Retina (tissue), 1 donor: Measurements from ENCODE around the gene TSPEAR.

Source experiments
- DNase-seq: peaks from one replicate; pipeline ENCODE4 v3.0.0-alpha.2; 2016

TSPEAR gene

DNA sequence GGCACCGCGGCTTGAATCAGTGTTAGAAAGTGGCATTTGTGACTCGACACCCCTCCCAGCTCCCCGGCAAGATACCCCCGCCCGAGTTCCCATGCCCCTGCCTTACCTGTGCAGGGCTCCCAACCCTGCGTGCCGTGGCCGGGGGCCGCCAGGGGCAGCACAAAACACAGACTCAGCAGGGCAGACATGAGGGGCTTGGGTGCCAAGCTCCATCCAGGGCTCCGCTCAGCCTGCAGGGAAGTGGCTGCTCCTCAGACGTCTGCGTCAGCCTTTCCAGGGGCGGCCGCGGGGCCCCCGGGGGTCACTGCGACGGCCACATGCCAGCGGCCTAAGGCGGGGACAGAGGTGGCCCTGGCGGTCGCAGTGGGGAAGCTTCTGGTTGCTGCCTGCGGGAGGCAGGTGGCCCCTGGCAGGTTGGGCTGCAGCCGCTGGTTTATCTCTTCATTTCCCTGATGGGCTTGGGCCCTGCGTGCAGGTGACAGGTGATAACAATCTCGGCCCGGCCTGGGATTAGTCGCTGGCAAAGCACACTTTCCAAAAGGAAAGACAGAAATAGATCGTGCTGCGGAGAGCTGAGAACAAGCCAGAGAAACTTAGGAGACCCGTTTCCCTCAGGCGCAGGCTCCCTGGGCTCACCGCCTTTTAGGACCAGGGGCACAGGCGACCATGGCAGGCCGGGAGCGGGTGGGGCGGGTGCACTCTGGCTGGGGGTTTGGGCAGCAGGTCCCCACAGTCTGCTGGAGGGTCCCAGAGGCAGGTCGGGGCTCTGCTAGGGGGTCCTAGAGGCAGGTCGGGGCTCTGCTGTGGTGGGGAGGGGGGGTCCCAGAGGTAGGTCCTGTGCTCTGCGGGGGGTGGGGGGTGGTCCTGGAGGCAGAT is at the start of gene TSPEAR:
TSPEAR (minus strand) TSS at position 246 of the 876 bp plus-strand sequence; CDS start at position 188, 58 bp downstream.
- no peak for DNase-seq

DNA sequence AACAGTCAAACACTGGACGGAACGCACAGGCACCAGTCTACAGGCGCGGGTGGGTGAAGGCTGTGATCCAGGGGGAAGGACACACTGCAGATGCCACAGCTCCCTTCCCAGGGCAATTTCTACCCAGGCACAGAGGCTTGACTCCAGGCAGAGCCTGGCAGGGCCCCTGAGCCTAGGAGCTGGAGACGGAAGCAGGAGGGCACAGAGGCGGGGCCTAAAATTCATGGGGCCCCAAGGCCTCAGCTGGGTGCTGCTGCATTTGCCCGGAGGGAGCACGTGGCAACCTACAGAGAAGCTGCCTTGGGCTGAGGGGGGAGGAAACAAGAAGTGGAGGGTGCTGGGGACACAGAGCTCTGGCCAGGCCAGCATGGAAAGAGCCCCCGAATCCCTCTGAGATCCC is 49.0 kb upstream of the TSPEAR start:
- DNase-seq, result no peak

DNA sequence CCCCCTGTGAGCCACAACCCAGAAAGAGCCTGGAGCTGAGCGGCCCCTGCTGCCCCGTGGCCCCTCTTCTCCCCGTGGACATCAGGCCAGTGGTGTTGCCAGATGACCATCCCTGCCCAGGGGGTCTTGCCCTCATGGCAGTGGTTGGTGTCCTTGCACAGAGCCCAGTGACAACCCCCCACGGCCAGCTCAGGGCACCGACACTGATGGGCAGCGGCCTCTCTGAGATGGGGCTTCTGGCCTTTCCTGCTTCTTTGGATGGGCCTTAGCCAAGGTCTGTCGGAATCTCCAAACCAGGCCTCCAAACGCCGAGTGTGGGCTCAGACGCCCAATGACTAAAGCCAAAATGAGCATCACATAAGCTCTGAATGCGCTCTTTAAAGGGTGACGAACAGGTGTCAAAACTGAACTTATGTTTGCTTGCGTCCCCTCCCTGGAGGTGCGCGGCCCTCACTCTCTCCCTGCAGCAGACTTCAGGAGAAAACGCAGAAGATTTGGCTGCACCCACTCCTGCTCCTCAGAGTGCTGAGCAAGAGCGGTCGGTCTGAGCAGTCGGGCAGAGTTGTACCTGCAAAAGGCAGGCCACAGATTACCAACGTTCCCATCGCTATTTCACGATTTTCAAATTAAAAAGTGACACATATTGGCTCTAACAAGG is 48.4 kb upstream of the TSPEAR start:
- no peak for DNase-seq

DNA sequence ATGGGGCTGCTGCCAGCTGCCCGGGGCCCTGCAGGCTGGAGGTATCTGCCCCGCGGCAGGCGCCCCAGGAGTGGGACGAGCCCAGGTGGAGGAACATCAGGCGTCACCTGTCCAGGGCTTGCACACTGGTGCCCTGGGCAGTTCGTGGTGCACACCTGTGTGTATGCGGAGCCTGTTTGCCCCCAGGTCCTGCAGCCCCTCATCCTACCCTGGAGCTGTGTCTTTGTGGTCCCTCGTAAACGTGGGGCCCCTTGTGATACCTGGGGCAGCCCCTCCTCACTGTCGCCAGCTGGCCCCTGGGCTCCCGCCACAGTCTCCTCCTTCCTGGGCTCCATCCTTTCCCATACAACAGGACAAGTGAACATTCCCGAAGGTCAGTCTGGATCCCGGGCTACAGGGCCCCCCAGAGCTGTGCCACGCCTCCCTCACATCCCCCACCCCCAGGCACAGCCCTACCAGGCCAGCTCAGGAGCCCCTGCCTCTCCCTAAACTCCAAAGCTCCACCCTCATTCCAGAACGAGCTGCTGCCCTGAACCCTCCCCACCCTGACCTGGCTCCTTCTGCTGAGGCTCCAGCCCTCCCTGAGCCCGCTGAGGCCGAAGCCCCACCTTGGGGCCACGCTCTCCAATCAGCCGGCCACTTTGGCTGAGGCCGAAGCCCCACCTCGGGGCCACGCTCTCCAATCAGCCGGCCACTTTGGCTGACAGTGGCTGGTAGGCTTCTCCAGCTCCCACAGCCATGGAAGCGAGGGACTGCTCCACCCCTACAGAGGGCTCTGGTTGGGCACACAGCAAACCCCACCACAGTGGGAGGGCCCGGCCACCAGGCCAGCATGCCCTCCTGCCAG is 47.6 kb upstream of the TSPEAR start:
- DNase-seq, result no peak

DNA sequence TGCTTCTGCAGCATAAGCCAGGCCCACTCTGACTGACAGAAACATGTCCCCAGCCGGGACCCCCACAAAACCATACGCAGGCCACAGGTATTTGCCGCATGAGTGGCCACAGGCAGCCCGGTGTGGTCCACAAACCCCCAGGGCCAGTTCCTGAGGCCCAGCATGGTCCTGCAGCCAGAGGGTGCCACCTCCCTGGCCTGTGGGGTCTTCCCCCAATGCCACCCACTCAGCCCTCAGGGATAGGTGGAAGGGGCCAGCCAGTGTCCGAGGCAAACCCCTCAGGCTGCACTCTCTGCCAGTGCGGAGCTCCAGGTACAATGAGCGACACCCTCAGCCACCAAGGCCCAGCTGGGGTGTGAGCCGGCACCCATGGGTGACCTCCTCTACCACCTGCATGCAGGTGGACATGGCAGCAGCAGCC is 46.8 kb upstream of the TSPEAR start:
- DNase-seq, result no peak

DNA sequence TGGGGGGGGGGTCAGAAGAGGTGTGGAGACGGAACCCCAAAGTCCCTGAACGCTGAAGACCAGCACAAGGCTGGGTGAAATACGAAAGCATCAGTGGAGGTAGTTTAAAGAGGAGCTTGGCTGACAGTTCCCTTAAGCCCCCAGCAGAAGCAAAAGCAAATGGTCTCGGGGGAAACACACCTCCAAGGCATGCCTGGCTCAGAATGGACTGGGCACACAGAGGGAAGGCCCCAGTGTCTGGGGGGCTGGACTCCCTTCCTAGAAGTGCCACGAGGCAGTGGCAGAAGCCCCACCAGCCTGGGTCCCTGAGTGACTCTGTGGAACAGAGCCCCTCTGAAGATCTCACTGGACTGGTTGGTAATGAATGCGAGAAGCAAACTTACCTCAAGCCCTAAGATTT is 46.4 kb upstream of the TSPEAR start:
- DNase-seq, result no peak

DNA sequence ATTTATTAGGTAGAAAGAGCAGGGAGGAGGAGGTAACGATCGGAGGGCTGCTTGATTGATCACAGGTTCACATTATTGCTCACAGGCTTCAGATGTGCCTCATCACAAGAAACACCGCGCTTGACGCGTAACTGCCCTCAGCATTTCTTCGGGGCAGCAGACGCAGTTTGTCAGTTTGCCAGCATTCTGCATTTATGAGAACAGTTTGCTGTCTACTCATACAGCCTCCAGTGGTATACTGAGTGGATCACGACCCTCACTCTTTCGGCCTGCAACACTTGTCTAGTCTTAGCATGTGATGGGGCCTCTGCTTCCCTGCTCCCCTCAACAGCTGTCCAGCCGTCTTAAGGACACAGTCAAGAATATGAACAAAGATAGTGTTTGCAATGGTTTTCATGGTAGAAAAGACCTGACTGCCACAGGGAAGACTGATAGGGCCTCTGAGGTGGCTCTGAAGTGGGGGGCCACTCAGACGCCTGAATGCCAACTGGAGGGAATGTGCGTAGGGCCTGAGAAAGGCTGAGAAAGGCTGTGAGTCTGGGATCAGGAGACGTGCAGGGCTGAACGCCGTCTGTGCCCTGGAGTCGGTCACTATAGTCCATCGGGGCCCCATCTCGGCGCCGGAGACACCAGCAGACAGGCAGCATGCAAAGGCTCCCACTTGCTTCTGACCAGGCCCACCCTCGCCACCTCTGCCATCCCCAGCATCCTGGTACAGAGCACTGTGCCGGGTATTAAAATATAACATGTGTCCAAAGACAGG is 45.2 kb upstream of the TSPEAR start:
- DNase-seq, result no peak

DNA sequence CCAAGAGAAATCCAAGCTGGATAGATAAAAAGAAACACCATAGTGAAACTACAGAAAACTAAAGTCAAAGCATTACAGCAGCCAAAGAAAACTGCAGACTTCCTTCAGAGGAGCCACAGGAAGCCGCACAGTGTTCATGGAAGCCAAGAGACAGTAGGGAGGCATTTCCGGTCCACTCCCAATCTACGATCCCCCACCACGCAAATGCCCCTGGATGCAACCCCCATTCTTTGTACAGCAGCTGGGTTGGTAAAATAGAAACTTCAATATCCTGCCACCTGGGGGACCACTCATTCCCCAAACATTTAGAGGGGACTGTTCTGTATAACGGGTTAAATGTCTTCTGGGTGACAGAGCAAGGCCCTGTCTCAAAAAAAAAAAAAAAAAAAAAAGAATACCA is 43.9 kb upstream of the TSPEAR start:
- no peak for DNase-seq

DNA sequence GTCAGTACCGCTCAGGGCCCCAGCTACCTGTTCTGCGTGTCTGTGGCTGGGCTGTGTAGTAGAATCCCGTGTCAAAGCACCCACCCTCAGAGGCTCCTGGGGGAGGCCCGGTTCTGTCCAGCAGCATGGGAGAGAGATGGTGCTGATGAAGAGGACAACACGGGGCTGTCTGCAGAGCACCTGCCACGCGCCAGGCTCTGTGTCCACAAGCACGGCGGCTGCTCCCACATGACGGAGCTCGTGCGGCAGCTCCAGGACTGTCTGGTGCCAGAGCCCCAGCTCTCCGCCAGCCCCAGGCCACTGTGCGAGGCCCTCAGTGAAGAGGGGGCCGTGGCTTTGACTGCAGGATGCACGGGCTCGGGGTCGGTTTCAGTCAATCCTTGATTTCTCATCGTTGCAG is 42.0 kb upstream of the TSPEAR start:
- DNase-seq, result no peak

DNA sequence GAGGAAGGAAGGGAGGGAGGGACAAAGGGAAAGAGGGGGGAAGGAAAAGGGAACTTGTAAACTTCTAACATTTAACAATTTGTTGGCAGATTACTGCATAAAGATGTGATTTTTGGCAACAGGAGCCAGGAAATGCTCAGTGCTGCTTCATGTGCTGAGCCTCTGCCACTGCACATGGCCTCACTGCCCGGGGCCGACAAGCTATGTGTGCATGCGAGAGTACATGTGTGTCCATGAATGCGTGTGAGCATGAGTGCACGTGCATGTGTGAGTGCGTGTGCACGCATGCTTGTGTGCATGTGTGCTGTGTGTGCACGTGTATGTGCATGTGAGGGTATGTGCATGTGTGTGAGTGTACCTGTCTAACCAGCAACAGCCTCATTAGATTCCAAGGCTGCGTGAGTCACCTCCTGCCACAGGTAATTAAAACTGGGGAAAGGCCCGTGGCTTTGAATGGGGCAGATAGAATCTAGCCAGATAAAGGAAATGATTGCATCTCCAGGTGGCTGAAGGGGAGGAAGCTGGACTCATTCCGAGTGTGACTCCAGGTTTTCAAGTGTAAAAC is 41.4 kb upstream of the TSPEAR start:
- DNase-seq, result no peak

DNA sequence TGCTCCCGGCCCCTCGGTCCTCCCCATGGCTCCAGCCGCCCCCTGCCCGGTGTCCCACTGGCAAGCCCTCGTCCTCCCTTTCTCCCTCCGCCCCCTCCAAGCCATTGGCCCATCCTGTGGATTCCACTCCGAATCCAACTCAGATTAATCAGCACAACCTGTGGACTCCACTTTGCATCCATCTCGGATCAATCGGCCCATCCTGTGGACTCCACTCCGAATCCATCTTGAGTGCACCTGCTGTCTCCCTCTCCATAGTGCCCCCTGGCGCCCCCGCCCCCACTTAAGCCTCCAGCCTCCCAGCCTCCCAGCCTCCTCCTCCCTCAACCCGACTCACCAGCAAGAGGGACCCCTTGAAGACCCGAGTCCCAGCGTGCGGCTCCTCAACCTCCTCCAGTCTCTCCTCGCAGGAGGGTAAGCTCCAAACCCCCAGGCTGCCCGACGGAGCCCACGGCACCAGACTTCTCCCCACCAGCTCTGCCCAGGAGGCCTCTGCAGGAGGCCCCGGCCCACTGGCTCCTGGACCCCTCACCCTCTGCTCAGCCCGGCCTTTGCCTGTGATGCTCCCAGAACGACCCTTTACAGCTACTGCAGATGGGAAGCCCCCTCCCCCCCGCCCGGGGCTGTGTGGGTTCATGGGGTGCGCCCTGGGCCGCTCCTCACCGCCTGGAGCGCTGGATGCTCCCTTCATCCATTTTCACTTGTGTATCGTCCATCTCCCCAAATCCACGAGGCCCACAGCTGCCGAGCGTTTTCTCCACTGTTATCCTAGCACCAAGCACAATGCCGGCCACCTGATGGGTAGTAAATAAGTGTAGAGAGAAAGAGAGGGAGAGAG is 40.6 kb upstream of the TSPEAR start:
- no peak for DNase-seq

DNA sequence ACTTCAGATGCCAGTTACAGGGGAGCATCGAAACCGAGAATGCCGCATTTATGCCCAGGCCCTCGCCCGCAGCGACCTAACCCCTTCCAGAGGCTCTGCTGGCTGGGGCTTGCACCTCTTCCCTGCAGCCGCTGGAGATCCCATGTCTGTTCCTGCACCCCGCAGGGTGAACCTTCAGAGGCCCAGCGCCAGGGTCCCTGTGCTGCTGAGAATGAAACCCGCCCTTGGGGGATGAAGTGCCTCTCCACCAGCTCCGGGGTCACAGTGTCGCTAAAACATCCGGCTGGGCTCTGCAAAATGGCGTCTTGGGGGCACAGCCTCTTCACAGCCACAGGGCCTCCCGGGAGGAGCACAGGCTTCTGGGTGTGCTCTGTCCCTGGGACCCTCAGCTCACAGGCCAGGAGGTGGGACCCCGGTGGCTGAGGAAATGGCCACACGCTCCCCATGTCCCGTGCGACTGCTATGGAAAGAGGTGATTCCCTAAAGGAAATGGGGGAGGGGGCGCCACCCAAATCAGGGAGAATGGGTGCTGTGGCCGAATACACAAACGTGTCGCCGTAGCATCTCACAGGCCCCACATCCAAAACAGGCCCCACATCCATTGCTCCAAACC is 39.9 kb upstream of the TSPEAR start:
- no peak for DNase-seq

DNA sequence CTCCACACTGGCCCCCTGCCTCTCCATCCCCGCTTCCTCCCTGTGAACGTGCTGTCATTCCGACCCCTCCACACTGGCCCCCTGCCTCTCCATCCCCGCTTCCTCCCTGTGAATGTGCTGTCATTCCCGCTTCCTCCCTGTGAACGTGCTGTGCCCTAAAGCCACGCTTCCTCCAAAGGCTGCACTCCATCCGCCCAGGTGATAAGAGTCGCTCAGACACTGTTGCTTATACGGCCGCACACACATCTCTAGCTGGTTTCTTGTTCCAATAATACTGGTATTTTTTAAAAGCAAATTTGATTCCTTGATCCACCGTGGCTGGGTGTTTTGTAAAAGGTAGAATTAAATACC is 39.3 kb upstream of the TSPEAR start:
- no peak for DNase-seq

DNA sequence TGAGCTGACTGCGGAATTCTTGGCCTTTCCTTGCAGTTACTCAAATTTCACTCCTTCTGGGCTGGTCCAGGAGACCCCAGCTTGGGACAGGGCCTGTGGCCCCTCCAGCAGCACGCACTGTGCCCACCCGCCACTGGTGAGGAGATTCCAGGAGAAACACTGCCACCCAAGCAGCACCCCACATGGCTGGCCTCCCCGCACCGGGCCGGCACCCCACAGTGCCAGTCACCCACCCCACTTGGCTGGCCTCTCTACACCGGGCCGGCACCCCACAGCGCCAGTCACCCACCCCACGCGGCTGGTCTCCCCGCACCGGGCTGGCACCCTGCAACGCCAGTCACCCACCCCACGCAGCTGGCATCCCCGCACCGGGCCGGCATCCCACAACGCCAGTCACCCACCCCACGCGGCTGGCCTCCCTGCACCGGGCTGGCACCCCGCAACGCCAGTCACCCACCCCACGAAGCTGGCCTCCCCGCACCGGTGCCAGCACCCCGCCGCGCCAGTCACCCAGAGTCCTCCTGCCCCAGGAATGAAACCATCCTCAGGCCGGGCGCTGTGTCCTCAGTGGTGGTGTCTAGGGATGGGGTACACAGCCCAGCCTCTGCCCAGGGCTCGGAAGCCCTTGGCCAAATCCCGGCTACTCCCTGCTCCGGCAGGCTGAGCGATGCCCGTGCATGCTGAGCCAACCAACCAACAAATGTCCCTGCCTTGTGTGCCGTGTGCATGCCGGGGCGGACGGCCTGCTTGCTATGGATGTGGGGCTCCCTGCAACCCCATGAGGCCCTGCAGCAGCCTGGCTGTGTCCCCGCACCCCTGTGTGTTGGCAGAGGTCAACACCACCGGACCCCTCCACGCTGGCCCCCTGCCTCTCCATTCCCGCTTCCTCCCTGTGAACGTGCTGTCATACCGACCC is 38.6 kb upstream of the TSPEAR start:
- DNase-seq, result no peak

DNA sequence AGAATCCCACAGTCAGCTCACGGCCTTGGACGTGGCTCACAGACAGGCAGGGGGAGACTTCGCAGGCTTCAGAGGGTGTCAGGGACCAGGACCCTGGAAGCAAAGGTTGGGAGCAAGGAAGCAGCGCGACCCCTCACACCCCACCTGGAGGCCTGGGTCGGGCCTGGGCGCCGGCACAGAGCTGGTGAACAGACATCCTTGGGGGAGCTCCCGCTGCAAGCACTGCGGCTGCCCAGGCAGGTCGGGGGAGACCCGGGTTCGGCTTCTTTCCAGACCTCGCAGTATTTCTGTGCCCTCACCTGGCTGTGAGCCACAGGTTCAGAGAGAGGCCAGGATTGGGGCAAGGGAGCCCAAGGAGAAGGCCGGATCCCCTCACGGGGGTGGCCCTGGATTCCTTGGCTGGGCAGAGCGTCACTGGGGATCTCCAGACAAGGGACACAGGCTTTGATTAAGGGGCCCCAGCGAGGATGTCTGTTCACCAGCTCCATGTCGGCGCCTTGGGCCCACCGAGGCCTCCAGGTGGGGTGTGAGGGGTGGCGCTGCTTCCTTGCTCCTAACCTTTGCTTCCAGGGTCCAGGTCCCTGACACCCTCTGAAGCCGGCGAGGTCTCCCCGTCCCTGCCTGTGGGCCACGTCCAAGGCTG is 37.9 kb upstream of the TSPEAR start:
- no peak for DNase-seq

DNA sequence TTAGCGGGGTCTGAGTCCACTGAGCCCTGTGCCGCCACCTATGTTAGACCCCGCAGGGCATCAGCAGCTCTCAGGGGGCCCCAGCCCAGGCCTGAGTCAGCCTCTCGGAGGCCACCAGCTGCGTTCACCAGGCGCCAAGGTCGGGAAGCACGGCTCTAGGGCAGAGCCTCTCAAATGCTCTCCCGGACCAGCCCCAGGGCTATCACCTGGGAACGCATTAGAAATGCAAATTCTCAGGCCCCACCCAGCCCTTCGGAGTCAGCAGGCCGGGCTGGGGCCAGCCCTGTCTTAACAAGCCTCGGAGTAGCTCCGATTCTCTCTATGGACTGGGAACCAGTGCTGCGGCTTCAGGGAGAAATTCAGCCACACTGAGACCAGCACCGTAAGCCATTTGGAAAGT is 37.2 kb upstream of the TSPEAR start:
- DNase-seq, result no peak

DNA sequence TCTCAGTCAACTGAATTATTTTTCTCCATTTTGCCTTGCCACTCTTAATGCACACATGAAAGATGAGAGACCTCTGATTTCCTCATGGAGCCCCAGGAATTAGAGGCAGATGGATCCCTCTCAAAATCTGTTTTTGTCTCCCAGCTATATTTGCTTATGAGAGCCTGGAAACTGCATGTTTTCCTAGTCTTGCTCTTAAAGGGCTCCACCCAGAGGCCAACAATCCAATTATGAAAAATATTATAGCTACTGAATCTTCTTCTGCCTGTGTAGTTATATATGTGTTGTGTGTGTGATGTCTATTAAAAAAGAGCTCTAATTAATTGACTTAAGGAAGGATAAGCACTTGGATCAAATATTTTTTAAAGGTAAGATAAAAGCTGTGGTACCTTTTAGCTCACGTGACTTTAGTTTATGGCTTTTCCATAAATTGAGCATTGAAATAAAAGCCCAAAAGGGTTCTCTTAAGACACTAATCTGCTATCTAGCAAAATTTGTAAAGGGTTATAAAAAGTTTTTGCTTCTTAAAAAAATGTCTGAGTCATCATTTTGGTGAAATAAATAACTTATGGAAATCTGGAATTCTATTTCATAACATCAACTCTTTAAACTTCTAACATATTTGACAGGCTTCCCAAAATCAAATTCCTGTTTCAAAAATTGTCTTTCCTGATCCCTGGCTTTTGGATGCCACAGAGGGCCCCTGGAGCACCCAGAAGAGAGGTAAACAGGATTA is 31.2 kb upstream of the TSPEAR start:
- DNase-seq, result no peak

DNA sequence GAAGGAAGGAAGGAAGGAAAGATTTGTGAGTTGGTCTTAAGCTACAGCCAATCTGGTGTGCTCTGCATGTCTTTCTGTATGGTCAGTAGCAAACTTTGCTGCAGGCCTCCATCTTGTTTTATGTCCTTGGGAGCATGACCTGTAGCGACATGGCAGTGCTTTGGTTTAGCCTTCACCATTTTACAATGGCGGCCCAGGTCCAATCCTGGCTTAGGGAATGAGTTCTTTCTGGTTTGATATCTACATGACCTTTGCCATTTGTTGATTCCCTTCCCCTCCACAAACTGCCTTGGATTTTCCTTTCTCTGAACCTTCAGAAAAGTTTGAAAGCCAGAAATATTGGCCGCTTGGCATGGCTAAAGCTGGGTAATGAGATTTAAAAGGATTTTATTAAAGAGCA is 30.5 kb upstream of the TSPEAR start:
- no peak for DNase-seq

DNA sequence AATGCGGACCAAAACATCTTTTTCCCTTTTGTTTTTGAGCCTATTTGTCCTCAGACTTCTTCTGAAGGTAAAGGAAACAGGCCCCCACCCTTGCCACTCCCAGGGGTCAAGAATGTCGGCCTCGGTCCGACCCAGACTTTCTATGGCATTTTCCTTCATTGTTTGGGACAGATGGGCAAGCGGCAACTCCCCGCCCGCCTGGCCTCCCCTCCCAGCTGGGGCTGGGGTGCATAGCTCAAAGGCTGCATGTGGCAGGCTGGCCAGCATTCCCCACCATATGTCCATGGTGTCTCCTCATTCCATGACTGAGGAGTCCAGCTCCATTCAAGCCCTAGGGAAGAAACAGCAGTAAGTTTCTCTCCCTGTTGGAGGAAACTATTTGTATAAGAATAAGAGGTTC is 29.4 kb upstream of the TSPEAR start:
- no peak for DNase-seq
